Measurements from ENCODE around the gene PFN3.
A peak's percentile ranks its signal among the peaks of the same experiment; 100 is the strongest.

The PFN3 gene

GRCh38 chr5:177399997-177400868 lies at the start of gene PFN3:
Gene PFN3 (minus strand): TSS chr5:177400661. CDS start chr5:177400576, 85 bp downstream.
- Mint-ChIP-seq H3K9me3 (no peaks in the 10 kb centered on the region), H3K4me1 (peaks cover 19% of the 10 kb centered on the region), H3K36me3 (no peaks in the 10 kb centered on the region), H3K27me3 (peaks cover 5% of the 10 kb centered on the region), H3K27ac (peak within 1 kb of the TSS; percentile 18), H3K4me3 (no peak within 1 kb of the TSS)

- H3K4me3 Mint-ChIP-seq = no peak overlapping the region
- no peaks in the 10 kb centered on the region for H3K27me3 Mint-ChIP-seq
- no peak overlapping the region for H3K27ac Mint-ChIP-seq
- peaks cover 44% of the 10 kb centered on the region for H3K4me1 Mint-ChIP-seq
- H3K9me3 Mint-ChIP-seq = no peaks in the 10 kb centered on the region
- H3K36me3 Mint-ChIP-seq = no peaks in the 10 kb centered on the region
Measured at GRCh38 chr5:177449140-177450061, 48.9 kb upstream of the PFN3 start.

- H3K36me3 Mint-ChIP-seq = no peaks in the 10 kb centered on the region
Measured at GRCh38 chr5:177448244-177448950, 47.9 kb upstream of the PFN3 start.

GRCh38 chr5:177447611-177448243 lies 47.3 kb upstream of the PFN3 start:
- Mint-ChIP-seq H3K27me3 (no peaks in the 10 kb centered on the region), H3K4me3 (peak overlapping the region; percentile 80), H3K4me1 (peaks cover 46% of the 10 kb centered on the region), H3K9me3 (no peaks in the 10 kb centered on the region), H3K36me3 (no peaks in the 10 kb centered on the region), H3K27ac (peak overlapping the region; percentile 62)

More at GRCh38 chr5:177448244-177448950, 47.9 kb upstream of the PFN3 start:
- Mint-ChIP-seq H3K27ac (peak overlapping the region; percentile 89), H3K4me3 (peak overlapping the region; percentile 80), H3K27me3 (no peaks in the 10 kb centered on the region), H3K9me3 (no peaks in the 10 kb centered on the region), H3K4me1 (peaks cover 46% of the 10 kb centered on the region)

GRCh38 chr5:177447066-177447610 lies 46.7 kb upstream of the PFN3 start:
- no peaks in the 10 kb centered on the region for H3K27me3 Mint-ChIP-seq
- no peak overlapping the region for H3K27ac Mint-ChIP-seq
- H3K4me3 Mint-ChIP-seq = no peak overlapping the region
- no peaks in the 10 kb centered on the region for H3K36me3 Mint-ChIP-seq
- H3K4me1 Mint-ChIP-seq = peaks cover 45% of the 10 kb centered on the region
- H3K9me3 Mint-ChIP-seq = no peaks in the 10 kb centered on the region

GRCh38 chr5:177446200-177447065 lies 46.0 kb upstream of the PFN3 start, which contains the start of gene PRR7:
Gene PRR7 (plus strand): TSS chr5:177446814. CDS start chr5:177455068, 8,254 bp downstream.
- peak within 1 kb of the TSS; percentile 81 for H3K4me3 Mint-ChIP-seq
- peaks cover 44% of the 10 kb centered on the region for H3K4me1 Mint-ChIP-seq
- no peaks in the 10 kb centered on the region for H3K36me3 Mint-ChIP-seq
- peak within 1 kb of the TSS; percentile 80 for H3K27ac Mint-ChIP-seq
- H3K27me3 Mint-ChIP-seq = no peaks in the 10 kb centered on the region
- H3K9me3 Mint-ChIP-seq = no peaks in the 10 kb centered on the region

GRCh38 chr5:177445917-177446199 lies 45.4 kb upstream of the PFN3 start:
- Mint-ChIP-seq H3K27me3 (no peaks in the 10 kb centered on the region), H3K4me3 (peak overlapping the region; percentile 81), H3K9me3 (no peaks in the 10 kb centered on the region), H3K36me3 (no peaks in the 10 kb centered on the region), H3K27ac (peak overlapping the region; percentile 80), H3K4me1 (peaks cover 43% of the 10 kb centered on the region)

GRCh38 chr5:177445052-177445916 lies 44.8 kb upstream of the PFN3 start:
- Mint-ChIP-seq H3K27ac (peak overlapping the region; percentile 80), H3K27me3 (no peaks in the 10 kb centered on the region), H3K36me3 (no peaks in the 10 kb centered on the region), H3K9me3 (no peaks in the 10 kb centered on the region), H3K4me3 (peak overlapping the region; percentile 81), H3K4me1 (peaks cover 44% of the 10 kb centered on the region)

- peaks cover 53% of the 10 kb centered on the region for H3K4me1 Mint-ChIP-seq
- no peaks in the 10 kb centered on the region for H3K9me3 Mint-ChIP-seq
- peak overlapping the region; percentile 83 for H3K27ac Mint-ChIP-seq
- H3K4me3 Mint-ChIP-seq = peak overlapping the region; percentile 11
- H3K36me3 Mint-ChIP-seq = peaks cover 4% of the 10 kb centered on the region
- no peaks in the 10 kb centered on the region for H3K27me3 Mint-ChIP-seq
Measured at GRCh38 chr5:177444106-177445051, 43.9 kb upstream of the PFN3 start.

- H3K27me3 Mint-ChIP-seq = no peaks in the 10 kb centered on the region
- peaks cover 57% of the 10 kb centered on the region for H3K4me1 Mint-ChIP-seq
- no peaks in the 10 kb centered on the region for H3K9me3 Mint-ChIP-seq
- peaks cover 6% of the 10 kb centered on the region for H3K36me3 Mint-ChIP-seq
- H3K4me3 Mint-ChIP-seq = no peak overlapping the region
- peak overlapping the region; percentile 32 for H3K27ac Mint-ChIP-seq
Measured at GRCh38 chr5:177443144-177443983, 42.9 kb upstream of the PFN3 start.

- peaks cover 8% of the 10 kb centered on the region for H3K36me3 Mint-ChIP-seq
- no peak overlapping the region for H3K4me3 Mint-ChIP-seq
- no peaks in the 10 kb centered on the region for H3K9me3 Mint-ChIP-seq
- H3K27me3 Mint-ChIP-seq = no peaks in the 10 kb centered on the region
- H3K27ac Mint-ChIP-seq = peak overlapping the region; percentile 38
- H3K4me1 Mint-ChIP-seq = peaks cover 61% of the 10 kb centered on the region
Measured at GRCh38 chr5:177442066-177442826, 41.8 kb upstream of the PFN3 start.
